ENCODE results near the gene IL12RB1.

Gene IL12RB1

DNA sequence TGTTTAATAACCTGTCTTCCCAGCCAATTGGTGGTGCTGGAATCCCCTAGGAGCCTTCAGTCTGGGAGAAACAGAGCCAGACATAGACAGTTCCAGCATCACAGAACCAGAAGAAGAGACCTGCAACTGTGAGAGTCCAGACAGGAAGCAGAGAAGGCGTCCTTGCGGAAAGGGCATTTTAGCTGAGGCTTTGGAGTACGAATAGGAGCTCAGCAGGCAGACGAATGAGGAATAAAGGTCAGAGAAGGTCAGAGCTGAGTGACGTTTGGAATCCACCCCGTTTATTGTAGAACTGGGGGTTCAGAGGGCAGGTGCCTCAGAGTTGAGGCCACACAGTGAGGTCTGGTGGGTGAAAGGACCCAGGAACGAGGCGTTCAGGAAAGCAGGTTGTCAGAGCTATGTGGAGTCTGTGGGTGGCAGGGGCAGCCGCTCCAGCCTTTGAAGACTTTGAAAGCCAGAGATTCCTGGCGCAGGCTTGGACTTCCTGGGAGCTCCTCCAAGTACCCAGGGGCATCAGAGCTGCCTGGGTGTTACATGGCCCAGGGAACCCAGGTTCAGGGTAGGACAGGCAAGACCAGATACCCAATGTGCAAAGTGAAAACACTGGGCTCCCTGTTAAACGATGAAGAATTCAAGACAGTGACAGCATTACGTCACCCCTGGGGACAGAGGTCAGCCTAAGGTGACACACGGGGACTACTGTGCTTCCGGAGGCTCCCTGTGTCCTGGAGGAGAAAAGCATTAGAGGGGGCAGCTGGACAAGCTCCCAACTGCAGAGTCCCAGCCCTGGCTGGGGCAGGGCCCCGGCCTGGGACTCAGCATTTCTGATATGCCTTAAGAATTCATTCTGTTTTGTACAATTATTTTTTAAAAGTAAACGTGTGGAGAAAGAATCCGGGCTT lies 73.3 kb downstream of the IL12RB1 start:
- TF ChIP-seq CTCF (IDR thresholded peaks at IDR 0.05) (no peak), ZFX (IDR thresholded peaks at IDR 0.05; ENCODE audit: borderline replicate concordance) (no peak)
- no peak overlapping the region for H3K27ac ChIP-seq

DNA sequence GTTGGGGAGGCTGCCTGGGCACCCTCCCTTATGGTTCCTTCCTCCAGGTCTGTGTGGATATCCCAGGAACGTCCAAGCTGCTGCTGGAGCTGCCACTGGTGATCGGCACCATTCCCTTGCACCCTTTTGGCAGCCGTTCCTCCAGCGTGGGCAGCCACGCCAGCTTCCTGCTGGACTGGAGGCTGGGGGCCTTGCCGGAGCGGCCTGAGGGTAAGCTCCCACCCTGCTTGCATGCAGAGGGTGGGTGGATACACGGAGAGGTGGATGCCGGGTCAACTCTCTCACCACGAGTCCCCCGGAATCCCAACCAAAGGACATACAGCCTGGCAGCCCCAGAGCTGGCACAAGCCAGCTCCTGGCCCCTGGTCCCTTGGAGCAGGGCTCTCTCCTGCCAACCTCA lies 76.6 kb downstream of the IL12RB1 start:
- no peak overlapping the region for H3K27ac ChIP-seq
- no peak for TF ChIP-seq CTCF (IDR thresholded peaks at IDR 0.05)
- no peak for TF ChIP-seq ZFX (IDR thresholded peaks at IDR 0.05; ENCODE audit: borderline replicate concordance)

GRCh38 chr19:18009412-18010066 lies 77.2 kb downstream of the IL12RB1 start:
- TF ChIP-seq ZFX (IDR thresholded peaks at IDR 0.05; ENCODE audit: borderline replicate concordance): no peak
- no peak for TF ChIP-seq CTCF (IDR thresholded peaks at IDR 0.05)
- H3K27ac ChIP-seq: no peak overlapping the region; the same call in 1 of the 2 replicates

Measured in 22Rv1 (cell line).